GM12892 (cell line): ENCODE data around the gene CIC.
A peak's percentile ranks its signal among the peaks of the same experiment; 100 is the strongest.

Experiments used
- DNase-seq: peaks from one replicate; pipeline ENCODE4 v3.0.0; 2011; ENCODE audit not compliant: insufficient read length
- FAIRE-seq: peaks from 2 replicates; lab custom pipeline; 2011; peaks lifted over from hg19 to GRCh38; lab: Jason Lieb, UNC
- POLR2A ChIP-seq: IDR thresholded peaks from 2 replicates; pipeline ENCODE4 v1.6.1; 2011; ENCODE audit warnings: low read depth, low read length, control low read depth
- POLR2AphosphoS5 ChIP-seq: IDR thresholded peaks from 2 replicates; pipeline ENCODE4 v1.6.1; 2011; ENCODE audit warnings: low read depth, low read length, control low read depth
- TAF1 ChIP-seq: IDR thresholded peaks from 2 replicates; pipeline ENCODE4 v1.6.1; 2011; ENCODE audit warnings: low read depth, mild to moderate bottlenecking, control low read depth, low read length, borderline replicate concordance

Gene CIC

GRCh38 chr19:42313840-42314755 lies 45.0 kb downstream of the CIC start:
- FAIRE-seq (no peak), DNase-seq (no peak)
- TF ChIP-seq POLR2A (no peak), POLR2AphosphoS5 (no peak), TAF1 (no peak)

GRCh38 chr19:42315024-42315423 lies 46.0 kb downstream of the CIC start:
- DNase-seq (no peak), FAIRE-seq (no peak)
- TF ChIP-seq POLR2A (no peak), TAF1 (no peak), POLR2AphosphoS5 (no peak)

DNA sequence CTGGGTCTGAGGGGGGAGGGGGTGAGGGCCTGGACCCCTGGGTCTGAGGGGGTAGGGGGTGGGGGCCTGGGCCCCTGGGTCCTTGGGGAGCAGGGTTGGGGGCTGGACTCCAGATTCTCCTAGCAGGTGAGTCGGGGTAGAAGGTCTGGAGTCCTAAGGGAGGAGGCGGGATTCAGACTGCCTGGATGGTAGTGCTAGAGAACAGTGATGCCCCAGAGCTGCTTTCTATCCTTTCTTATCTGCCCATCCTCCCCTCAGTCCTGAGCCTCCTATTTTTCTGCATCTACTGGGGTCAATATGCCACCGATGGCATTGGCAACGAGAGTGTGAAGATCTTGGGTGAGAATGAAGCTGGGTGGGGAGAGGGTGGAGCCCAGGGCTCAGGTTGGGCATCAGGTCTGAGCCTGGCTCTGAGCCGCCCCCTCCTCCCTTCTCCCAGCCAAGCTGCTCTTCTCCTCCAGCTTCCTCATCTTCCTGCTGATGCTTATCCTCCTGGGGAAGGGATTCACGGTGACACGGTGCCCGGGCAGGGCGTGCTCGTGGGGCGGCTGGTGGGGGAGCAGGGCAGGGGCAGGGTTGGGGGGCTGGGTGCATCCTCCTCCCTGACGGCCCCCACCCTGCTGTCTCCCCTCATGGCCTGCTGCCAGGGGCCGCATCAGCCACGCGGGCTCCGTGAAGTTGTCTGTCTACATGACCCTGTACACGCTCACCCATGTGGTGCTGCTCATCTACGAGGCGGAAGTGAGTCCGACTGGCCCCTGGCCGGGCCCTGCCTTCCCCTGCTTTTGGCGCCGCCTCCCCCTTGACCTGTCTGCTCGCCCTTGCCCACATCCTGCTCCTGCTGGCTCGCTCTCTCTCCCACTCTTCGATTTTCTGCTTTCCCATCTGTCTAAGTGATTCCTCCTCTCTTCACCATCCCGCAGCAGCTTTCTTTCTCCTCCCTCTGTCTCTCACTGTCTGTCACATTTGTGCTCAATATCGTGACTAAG lies 47.5 kb downstream of the CIC start:
- FAIRE-seq (peak; percentile 92), DNase-seq (peak; percentile 65)
- TF ChIP-seq POLR2A (peak; percentile 41; the same call in 1 of the 2 replicates), TAF1 (no peak)

GRCh38 chr19:42317535-42317934 lies 48.5 kb downstream of the CIC start:
- peak; percentile 40 for FAIRE-seq
- TF ChIP-seq POLR2AphosphoS5 (no peak), POLR2A (no peak), TAF1 (no peak)
- DNase-seq, result no peak

GRCh38 chr19:42322305-42322704 lies 53.3 kb downstream of the CIC start:
- FAIRE-seq, result no peak
- TF ChIP-seq POLR2AphosphoS5 (no peak), POLR2A (no peak)
- DNase-seq, result no peak

DNA sequence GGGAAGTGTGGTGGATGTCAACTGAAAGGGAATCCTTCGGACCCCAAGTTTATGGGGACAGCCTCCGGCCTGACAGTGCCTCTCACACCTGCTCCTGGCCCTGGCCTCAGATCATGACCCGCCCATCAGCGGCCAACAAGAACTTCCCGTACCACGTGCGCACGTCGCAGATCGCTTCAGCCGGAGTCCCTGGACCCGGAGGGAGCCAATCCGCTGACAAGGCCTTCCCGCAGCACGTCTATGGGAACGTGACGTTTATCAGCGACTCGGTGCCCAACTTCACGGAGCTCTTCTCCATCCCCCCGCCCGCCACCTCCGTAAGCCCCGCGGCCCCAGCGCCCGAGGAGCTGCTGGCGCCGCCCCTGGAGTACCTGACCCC lies 54.4 kb downstream of the CIC start:
- DNase-seq (no peak), FAIRE-seq (no peak)
- TF ChIP-seq TAF1, result no peak
- TF ChIP-seq POLR2AphosphoS5, result no peak
- TF ChIP-seq POLR2A, result no peak

GRCh38 chr19:42323852-42324654 lies 55.0 kb downstream of the CIC start:
- DNase-seq, result no peak
- no peak for FAIRE-seq
- TF ChIP-seq TAF1, result no peak
- no peak for TF ChIP-seq POLR2AphosphoS5
- no peak for TF ChIP-seq POLR2A

DNA sequence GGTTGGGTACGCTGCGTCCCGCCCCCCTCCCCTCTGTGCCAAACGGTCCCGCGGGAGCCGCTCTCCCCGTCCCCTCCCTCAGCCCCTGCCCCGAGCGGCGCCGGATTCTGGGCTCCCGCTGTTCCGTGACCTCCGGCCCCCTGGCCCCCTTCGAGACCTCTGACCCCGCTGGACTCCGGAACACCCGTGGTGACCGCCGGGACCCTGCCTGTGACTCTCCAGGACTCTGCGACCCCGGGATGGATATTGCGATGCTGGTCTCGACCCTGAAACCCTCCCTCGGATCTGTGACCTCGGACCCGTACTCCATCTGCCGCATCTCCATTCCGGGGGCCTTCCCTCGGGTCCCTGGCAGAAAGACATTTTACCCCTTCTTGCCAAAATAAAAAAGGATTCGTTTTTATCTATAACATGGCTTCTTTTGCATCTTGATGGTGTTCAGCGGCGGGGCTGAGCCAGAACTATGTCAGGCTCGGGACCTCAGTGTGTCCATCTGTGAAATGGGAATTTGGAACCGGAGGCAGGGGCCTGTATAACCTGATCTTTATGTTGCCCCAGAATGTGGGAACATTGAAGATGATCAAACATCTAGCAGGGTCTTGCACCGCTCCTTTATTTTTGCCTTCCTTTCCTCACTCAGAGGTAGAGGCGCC lies 55.7 kb downstream of the CIC start:
- TF ChIP-seq TAF1, result no peak
- no peak for TF ChIP-seq POLR2A
- TF ChIP-seq POLR2AphosphoS5, result no peak
- FAIRE-seq (peak; percentile 53), DNase-seq (no peak)

DNA sequence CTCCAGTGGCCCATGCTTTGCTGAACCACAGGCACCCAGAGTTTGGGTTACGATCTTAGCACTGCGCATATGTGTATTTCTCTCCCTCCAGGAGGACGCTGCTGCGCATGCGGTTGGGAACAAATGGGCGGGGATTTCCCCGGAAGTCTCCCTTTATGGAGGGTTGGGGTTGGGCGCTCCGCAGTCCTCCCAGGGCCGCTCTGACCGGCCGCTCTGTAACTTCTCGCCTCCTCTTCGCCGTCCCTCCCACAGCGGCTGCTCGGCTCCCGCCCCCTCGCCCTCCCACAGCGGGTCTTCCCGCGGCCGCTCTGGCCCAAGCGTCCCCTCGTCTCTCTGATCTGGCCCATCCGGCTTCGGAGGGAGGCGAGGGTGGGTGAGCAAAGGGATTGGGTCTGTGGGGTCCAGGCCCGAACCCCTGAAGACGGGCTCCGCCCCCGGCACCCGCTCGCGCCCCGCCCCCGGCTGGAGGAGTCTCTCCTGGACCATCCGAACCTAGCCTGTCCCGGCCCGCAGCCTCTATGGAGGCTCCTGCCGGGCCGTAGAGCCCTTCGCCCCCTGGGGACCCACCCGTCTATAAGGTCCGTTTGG lies 56.4 kb downstream of the CIC start, which contains the start of gene MEGF8:
MEGF8 (plus strand) TSS at position 328 of the 588 bp plus-strand sequence. CDS start 609 bp downstream, outside the sequence.
- TF ChIP-seq POLR2AphosphoS5, result peak; percentile 63
- peak; percentile 71 for TF ChIP-seq POLR2A
- TF ChIP-seq TAF1, result peak; percentile 79
- FAIRE-seq (peak; percentile 99), DNase-seq (peak; percentile 95)

DNA sequence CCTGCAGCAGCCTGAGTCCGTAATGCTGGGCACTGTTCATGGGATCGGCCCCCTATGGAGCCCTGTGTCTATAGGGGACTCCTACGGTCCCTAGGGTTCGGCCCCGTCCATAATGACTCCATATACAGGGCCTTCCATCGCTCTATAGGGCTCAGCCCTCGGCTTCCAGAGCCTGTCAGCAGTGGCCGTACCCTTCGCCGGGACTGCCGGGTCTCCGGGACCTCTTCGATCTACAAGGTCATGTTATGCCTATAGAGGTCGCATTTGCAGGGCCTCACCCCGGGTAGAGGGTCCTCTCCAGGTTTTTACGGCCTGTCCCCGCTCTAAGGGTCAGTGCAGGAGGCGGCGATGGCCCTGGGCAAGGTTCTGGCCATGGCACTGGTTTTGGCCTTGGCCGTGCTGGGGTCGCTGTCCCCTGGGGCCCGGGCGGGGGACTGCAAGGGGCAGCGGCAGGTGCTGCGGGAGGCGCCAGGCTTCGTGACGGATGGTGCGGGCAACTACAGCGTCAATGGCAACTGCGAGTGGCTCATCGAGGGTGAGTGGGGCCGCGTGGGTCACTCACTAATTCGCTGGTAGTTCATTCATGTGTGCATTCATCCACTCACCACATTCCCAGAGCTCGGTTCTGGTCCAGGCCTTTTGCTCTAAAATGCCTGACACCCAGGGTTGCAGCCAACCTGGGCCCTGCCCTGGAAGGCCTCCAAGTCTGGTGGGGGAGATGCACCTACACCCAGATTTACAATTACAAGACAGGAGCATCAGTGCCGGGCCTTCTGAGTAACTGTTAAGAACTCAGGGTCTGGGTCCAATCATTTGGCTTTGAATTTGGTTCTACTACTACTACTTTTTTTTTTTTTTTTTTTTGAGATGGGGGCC lies 57.1 kb downstream of the CIC start:
- no peak for TF ChIP-seq POLR2AphosphoS5
- TF ChIP-seq TAF1, result no peak
- DNase-seq (no peak), FAIRE-seq (peak; percentile 17)
